HG02678 (cell line): ENCODE measurements around the gene PADI4.
"Not testable (repeated sequence)": the region's sequence is repeated elsewhere in the genome, so short reads cannot be mapped to it uniquely, and the experiment has no call there.

Experiments
- ATAC-seq: cut with Tn5 transposase; IDR thresholded peaks from one replicate; pipeline ENCODE4 v1.9.1; 2021; ENCODE audit warnings: mild to moderate bottlenecking, moderate library complexity; ENCODE audit not compliant: unreplicated experiment

Gene PADI4

GRCh38 chr1:17375651-17376050 lies 67.7 kb downstream of the PADI4 start:
- no peak for ATAC-seq

GRCh38 chr1:17377325-17377953 lies 69.4 kb downstream of the PADI4 start:
- ATAC-seq, result no peak

GRCh38 chr1:17381161-17381560 lies 73.2 kb downstream of the PADI4 start:
- no peak for ATAC-seq

- no peak for ATAC-seq
These were observed 84.3 kb downstream of the PADI4 start for GRCh38 chr1:17392199-17392740.

GRCh38 chr1:17393230-17393629 lies 85.2 kb downstream of the PADI4 start:
- no peak for ATAC-seq

- ATAC-seq, result no peak
These were observed 90.1 kb downstream of the PADI4 start for GRCh38 chr1:17397910-17398695.

GRCh38 chr1:17400725-17401341 lies 92.8 kb downstream of the PADI4 start:
- no peak for ATAC-seq

GRCh38 chr1:17401841-17402240 lies 93.8 kb downstream of the PADI4 start:
- ATAC-seq, result no peak

GRCh38 chr1:17403081-17403480 lies 95.1 kb downstream of the PADI4 start:
- no peak for ATAC-seq

GRCh38 chr1:17404034-17404684 lies 96.2 kb downstream of the PADI4 start:
- no peak for ATAC-seq

GRCh38 chr1:17404820-17405219 lies 96.8 kb downstream of the PADI4 start:
- no peak for ATAC-seq

- ATAC-seq, result no peak
These were observed 98.1 kb downstream of the PADI4 start for GRCh38 chr1:17405898-17406759.

- not testable (repeated sequence) for ATAC-seq
These were observed 98.9 kb downstream of the PADI4 start for GRCh38 chr1:17406760-17407475.

- ATAC-seq, result not testable (repeated sequence)
These were observed 100.0 kb downstream of the PADI4 start for GRCh38 chr1:17407786-17408514.

GRCh38 chr1:17409391-17409811 lies 101.4 kb downstream of the PADI4 start:
- ATAC-seq, result no peak

GRCh38 chr1:17412093-17412870 lies 104.3 kb downstream of the PADI4 start:
- ATAC-seq, result no peak
